ENCODE data around the gene POMP. TPM values are rescaled to one million over a fixed set of nuclear protein-coding genes. Genes with fewer than 3 reads are reported as not detected.

POMP gene
- total and polyA plus RNA-seq, 9 donors, result 63.9 to 77.9 (median 70.0) TPM

Other genes with a start within 250 kb of the POMP start
- gene FLT1, start 164.0 kb upstream of the POMP start, total RNA-seq, result 16.1 TPM
- gene FLT1, start 164.0 kb upstream of the POMP start, polyA plus RNA-seq (ENCODE audit: insufficient read depth in 1 of 8, insufficient read length in 8 of 8, low replicate concordance in 1 of 8), result 10 to 100 TPM; 13.2 to 17.3 (median 15.2) TPM
- gene SLC46A3, start 59.8 kb downstream of the POMP start, total RNA-seq, result 1.4 TPM
- gene SLC46A3, start 59.8 kb downstream of the POMP start, polyA plus RNA-seq (ENCODE audit: insufficient read depth in 1 of 8, insufficient read length in 8 of 8, low replicate concordance in 1 of 8), result 1 to 10 TPM in 7 of 8 donors, under 1 TPM in 1; 0.91 to 8.0 (median 1.4) TPM
- gene MTUS2, start 161.2 kb downstream of the POMP start, total RNA-seq, result 11.3 TPM
- gene MTUS2, start 161.2 kb downstream of the POMP start, polyA plus RNA-seq (ENCODE audit: insufficient read depth in 1 of 8, insufficient read length in 8 of 8, low replicate concordance in 1 of 8), result 10 to 100 TPM; 16.6 to 29.5 (median 21.8) TPM

All from muscle of leg (tissue), 9 donors.